ENCODE data around the gene FMO5.

The FMO5 gene

GRCh38 chr1:147225193-147225730 lies at the start of gene FMO5:
FMO5 (minus strand) TSS chr1:147225339; CDS start chr1:147225029, 310 bp downstream.
- DNase-seq (ENCODE audit: low read depth, low spot score), result no peak
- H3K27ac ChIP-seq, result no peak within 1 kb of the TSS

DNA sequence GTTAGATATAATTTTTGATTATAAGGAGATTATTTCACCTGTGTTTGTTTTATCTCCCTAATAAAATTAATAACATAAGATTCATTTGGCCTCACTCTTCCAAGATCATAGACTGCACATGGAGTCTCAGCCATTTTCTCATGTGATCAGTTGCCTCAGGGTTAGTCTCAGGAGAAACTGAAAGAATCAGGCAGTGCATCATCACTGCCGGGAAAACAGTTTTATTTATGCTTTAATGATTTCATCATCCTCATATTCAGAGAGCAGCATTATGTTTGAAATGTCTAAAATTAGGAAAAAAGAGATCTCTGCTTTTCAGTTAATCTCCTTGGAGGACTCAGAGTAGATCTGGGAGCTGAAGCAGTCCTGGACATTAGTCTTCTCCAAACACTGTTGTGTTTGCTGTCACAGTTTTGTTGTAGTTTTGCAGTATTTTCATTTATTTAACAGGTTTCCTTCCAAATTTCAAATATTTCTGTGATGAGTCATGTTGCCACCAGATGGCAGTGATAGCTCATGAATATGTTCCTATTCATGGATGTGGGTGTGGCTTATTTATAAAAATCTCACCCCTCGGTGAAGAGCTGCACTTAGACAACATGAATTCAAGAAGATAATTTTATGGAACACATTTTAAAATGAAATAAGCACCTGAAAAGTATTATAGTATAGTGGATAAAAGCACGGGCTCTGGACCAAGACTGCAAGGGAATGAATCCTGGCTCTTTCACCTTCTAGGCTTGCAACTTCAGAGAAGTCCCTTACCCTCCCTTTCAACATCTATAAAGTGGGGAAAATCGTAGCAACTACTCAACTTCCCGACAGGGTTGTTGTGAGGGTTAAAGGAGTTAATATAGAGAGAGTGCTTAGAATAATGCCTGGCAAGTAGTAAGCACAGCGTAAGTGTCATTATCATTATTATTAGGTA lies 48.5 kb upstream of the FMO5 start:
- peak overlapping the region; percentile 70 for H3K27ac ChIP-seq
- DNase-seq (ENCODE audit: low read depth, low spot score), result peak; percentile 62
- H3K9ac ChIP-seq (ENCODE audit: insufficient read length), result peak overlapping the region; percentile 48
- TF ChIP-seq FOXP2 (optimal IDR thresholded peaks at IDR 0.05; ENCODE audit: control extremely low read depth, extremely low read length, insufficient read depth), result no peak
- TF ChIP-seq POLR2AphosphoS5 (IDR thresholded peaks at IDR 0.05; ENCODE audit: borderline replicate concordance, low read depth, low read length), result no peak
- no peak for TF ChIP-seq EZH2 (IDR thresholded peaks at IDR 0.05)
- peaks cover 46% of the 10 kb centered on the region for H3K36me3 ChIP-seq (ENCODE audit: insufficient read depth, low read length)
- H3K4me3 ChIP-seq, result peak overlapping the region; percentile 49
- H3K9me3 ChIP-seq (ENCODE audit: low read depth, low read length), result no peaks in the 10 kb centered on the region

More at GRCh38 chr1:147225193-147225730, at the start of gene FMO5:
- Histone ChIP-seq H3K4me3 (no peak within 1 kb of the TSS), H3K9me3 (ENCODE audit: low read depth, low read length) (no peaks in the 10 kb centered on the region), H3K36me3 (ENCODE audit: insufficient read depth, low read length) (no peaks in the 10 kb centered on the region), H3K9ac (ENCODE audit: insufficient read length) (no peak within 1 kb of the TSS)
- TF ChIP-seq FOXP2 (optimal IDR thresholded peaks at IDR 0.05; ENCODE audit: control extremely low read depth, extremely low read length, insufficient read depth) (no peak), POLR2AphosphoS5 (IDR thresholded peaks at IDR 0.05; ENCODE audit: borderline replicate concordance, low read depth, low read length) (no peak), EZH2 (IDR thresholded peaks at IDR 0.05) (no peak)

DNA sequence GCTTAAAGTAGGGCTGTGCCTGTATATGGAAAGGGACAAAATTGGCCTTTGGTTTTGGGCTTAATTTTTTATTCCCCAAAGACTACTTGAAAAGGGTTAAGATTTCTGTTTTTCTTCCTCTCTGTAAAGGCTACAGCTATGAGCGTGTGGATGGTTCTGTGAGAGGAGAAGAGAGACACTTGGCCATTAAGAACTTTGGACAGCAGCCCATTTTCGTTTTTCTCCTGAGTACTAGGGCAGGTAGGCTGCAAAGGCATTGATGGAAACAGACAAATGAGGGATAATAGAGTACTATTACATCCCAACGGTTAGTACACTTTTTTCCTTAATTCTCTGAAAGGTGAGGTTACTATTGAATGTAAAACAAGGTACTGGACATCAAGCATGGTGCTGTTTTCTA lies 46.9 kb upstream of the FMO5 start:
- Histone ChIP-seq H3K36me3 (ENCODE audit: insufficient read depth, low read length) (peaks cover 45% of the 10 kb centered on the region), H3K27ac (no peak overlapping the region), H3K4me3 (no peak overlapping the region), H3K9me3 (ENCODE audit: low read depth, low read length) (no peaks in the 10 kb centered on the region), H3K9ac (ENCODE audit: insufficient read length) (no peak overlapping the region)
- TF ChIP-seq POLR2AphosphoS5 (IDR thresholded peaks at IDR 0.05; ENCODE audit: borderline replicate concordance, low read depth, low read length) (no peak), EZH2 (IDR thresholded peaks at IDR 0.05) (no peak), FOXP2 (optimal IDR thresholded peaks at IDR 0.05; ENCODE audit: control extremely low read depth, extremely low read length, insufficient read depth) (no peak)
- DNase-seq (ENCODE audit: low read depth, low spot score), result no peak

DNA sequence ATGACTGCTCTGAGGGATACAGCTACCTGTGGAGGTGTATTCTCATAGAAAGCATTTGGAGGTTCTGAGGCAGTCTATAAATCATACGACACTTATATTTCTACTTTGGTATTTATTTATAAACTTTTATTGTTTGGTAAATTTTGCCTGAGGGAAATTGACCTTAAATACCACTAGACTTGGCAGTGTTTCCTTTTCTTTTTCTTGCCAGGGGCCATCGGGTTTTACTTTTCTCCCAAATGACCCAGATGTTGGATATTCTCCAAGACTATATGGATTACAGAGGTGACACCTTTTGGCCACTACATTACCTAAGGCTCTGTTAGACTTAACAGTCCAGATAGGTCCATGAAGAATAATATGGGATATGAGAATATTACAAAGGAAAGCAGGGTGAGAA lies 45.6 kb upstream of the FMO5 start:
- no peak overlapping the region for H3K27ac ChIP-seq
- no peak overlapping the region for H3K4me3 ChIP-seq
- peaks cover 35% of the 10 kb centered on the region for H3K36me3 ChIP-seq (ENCODE audit: insufficient read depth, low read length)
- H3K9ac ChIP-seq (ENCODE audit: insufficient read length), result no peak overlapping the region
- TF ChIP-seq EZH2 (IDR thresholded peaks at IDR 0.05) (no peak), FOXP2 (optimal IDR thresholded peaks at IDR 0.05; ENCODE audit: control extremely low read depth, extremely low read length, insufficient read depth) (no peak), POLR2AphosphoS5 (IDR thresholded peaks at IDR 0.05; ENCODE audit: borderline replicate concordance, low read depth, low read length) (no peak)
- no peak for DNase-seq (ENCODE audit: low read depth, low spot score)
- no peaks in the 10 kb centered on the region for H3K9me3 ChIP-seq (ENCODE audit: low read depth, low read length)

GRCh38 chr1:147267711-147268110 lies 42.6 kb upstream of the FMO5 start:
- H3K4me3 ChIP-seq, result no peak overlapping the region
- no peak for DNase-seq (ENCODE audit: low read depth, low spot score)
- no peak for TF ChIP-seq EZH2 (IDR thresholded peaks at IDR 0.05)
- TF ChIP-seq POLR2AphosphoS5 (IDR thresholded peaks at IDR 0.05; ENCODE audit: borderline replicate concordance, low read depth, low read length), result no peak
- no peak for TF ChIP-seq FOXP2 (optimal IDR thresholded peaks at IDR 0.05; ENCODE audit: control extremely low read depth, extremely low read length, insufficient read depth)
- peaks cover 25% of the 10 kb centered on the region for H3K36me3 ChIP-seq (ENCODE audit: insufficient read depth, low read length)
- H3K9me3 ChIP-seq (ENCODE audit: low read depth, low read length), result no peaks in the 10 kb centered on the region
- H3K9ac ChIP-seq (ENCODE audit: insufficient read length), result no peak overlapping the region
- H3K27ac ChIP-seq, result no peak overlapping the region

DNA sequence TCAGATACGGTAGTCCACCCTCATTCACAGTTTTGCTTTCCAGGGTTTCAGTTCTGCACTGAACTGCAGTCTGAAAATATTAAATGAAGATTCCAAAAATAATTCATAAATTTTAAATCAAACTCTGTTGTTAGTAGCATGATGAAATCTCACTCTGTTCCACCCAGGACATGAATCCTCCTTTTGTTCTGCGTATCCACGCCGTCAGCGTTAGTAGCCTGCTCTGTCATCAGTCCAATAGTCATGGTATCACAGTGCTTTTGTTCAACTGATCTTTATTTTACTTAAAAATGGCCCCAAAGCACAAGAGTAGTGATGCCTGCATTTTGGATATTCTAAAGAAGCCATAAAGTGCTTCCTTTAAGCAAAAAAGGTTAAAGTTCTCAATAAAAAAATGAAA lies 41.2 kb upstream of the FMO5 start:
- Histone ChIP-seq H3K27ac (no peak overlapping the region), H3K9me3 (ENCODE audit: low read depth, low read length) (no peaks in the 10 kb centered on the region), H3K36me3 (ENCODE audit: insufficient read depth, low read length) (peaks cover 29% of the 10 kb centered on the region), H3K9ac (ENCODE audit: insufficient read length) (no peak overlapping the region), H3K4me3 (no peak overlapping the region)
- DNase-seq (ENCODE audit: low read depth, low spot score), result no peak
- TF ChIP-seq EZH2 (IDR thresholded peaks at IDR 0.05) (no peak), FOXP2 (optimal IDR thresholded peaks at IDR 0.05; ENCODE audit: control extremely low read depth, extremely low read length, insufficient read depth) (no peak), POLR2AphosphoS5 (IDR thresholded peaks at IDR 0.05; ENCODE audit: borderline replicate concordance, low read depth, low read length) (no peak)

DNA sequence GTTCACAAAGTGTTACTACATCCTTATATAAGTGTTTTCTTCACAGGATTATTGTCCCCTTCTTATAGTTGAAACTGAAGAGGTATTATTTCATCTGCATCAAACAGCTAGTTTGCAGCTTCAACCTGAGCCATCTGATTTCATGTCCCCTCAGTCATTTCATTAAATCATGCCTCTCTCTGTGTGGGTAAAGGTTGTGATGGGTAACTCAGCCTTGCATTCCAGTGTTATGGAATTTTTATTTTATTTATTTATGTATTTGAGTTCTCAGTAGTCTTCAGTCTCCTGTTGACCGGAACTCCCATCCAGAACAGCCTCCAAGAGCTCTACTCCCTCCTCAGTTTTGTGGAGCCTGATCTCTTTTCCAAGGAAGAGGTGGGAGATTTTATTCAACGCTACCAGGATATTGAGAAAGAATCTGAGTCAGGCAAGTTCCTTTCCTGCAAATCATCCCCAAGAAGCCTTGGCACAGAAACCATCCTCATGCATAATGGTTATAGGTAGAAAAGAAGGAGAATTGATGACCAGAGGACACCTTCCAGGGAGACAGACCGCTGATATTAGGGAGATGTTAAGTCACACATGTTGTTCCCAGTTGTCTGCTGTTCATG lies 39.1 kb upstream of the FMO5 start:
- no peak for DNase-seq (ENCODE audit: low read depth, low spot score)
- H3K4me3 ChIP-seq, result no peak overlapping the region
- TF ChIP-seq POLR2AphosphoS5 (IDR thresholded peaks at IDR 0.05; ENCODE audit: borderline replicate concordance, low read depth, low read length), result no peak
- no peak for TF ChIP-seq FOXP2 (optimal IDR thresholded peaks at IDR 0.05; ENCODE audit: control extremely low read depth, extremely low read length, insufficient read depth)
- TF ChIP-seq EZH2 (IDR thresholded peaks at IDR 0.05), result no peak
- no peak overlapping the region for H3K9ac ChIP-seq (ENCODE audit: insufficient read length)
- H3K36me3 ChIP-seq (ENCODE audit: insufficient read depth, low read length), result peaks cover 40% of the 10 kb centered on the region
- no peaks in the 10 kb centered on the region for H3K9me3 ChIP-seq (ENCODE audit: low read depth, low read length)
- no peak overlapping the region for H3K27ac ChIP-seq

DNA sequence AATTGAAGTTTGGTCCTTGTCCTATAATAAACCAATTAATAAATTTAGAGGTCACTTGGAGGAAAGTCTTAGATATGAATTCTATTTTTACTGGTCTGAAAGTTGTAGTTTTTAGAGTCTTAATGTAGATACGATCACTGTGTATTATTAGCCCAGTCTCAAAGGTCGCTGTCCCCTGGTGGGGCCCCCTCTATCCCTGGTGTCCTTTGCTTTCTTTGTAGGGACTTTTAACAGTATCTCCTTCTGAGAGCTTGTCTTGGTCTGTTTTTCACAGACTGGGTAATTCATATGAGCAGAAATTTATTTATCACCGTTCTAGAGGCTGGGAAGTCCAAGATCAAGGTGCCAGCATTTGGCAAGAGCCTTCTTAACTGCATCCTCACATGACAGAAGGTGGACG lies 35.8 kb upstream of the FMO5 start:
- peaks cover 32% of the 10 kb centered on the region for H3K36me3 ChIP-seq (ENCODE audit: insufficient read depth, low read length)

More for the DNA sequence above, 35.8 kb upstream of the FMO5 start:
- no peak overlapping the region for H3K27ac ChIP-seq
- no peak overlapping the region for H3K9ac ChIP-seq (ENCODE audit: insufficient read length)
- no peak for DNase-seq (ENCODE audit: low read depth, low spot score)
- no peaks in the 10 kb centered on the region for H3K9me3 ChIP-seq (ENCODE audit: low read depth, low read length)
- no peak overlapping the region for H3K4me3 ChIP-seq
- no peak for TF ChIP-seq FOXP2 (optimal IDR thresholded peaks at IDR 0.05; ENCODE audit: control extremely low read depth, extremely low read length, insufficient read depth)
- no peak for TF ChIP-seq POLR2AphosphoS5 (IDR thresholded peaks at IDR 0.05; ENCODE audit: borderline replicate concordance, low read depth, low read length)
- TF ChIP-seq EZH2 (IDR thresholded peaks at IDR 0.05), result no peak

Data from SK-N-MC (cell line).